HL-60 (cell line): Measurements from ENCODE around the gene CYP24A1.

Experiments
- TF ChIP-seq, protein P1 (sequence below): IDR thresholded peaks from one replicate; pipeline ENCODE4 v1.5.1; 2011; ENCODE audit warnings: low read length, control low read depth, inconsistent platforms; ENCODE audit not compliant: insufficient read depth
- TF ChIP-seq, protein P2 (sequence below): IDR thresholded peaks from 2 replicates; pipeline ENCODE4 v1.6.1; 2012; ENCODE audit warnings: low read depth; ENCODE audit not compliant: insufficient replicate concordance

DNA sequence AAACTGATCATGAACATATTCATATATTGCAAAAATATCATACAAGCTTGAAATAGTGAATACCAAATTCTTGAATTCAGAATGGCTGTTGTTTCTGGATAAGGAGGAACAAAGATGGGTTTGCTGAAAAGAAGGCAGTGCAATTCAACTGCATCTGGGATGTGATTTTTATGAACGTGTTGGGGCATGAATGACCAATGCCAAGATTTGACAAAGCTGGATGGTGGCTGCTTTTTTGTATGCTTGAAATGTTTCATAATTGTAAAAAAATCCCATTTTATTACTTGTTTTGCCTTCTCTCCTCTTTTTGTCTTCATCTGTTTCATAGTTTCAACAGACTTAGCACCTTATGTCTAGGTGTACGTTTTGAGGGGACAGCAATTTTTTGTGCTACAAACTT lies 66.6 kb downstream of the CYP24A1 start:
- TF ChIP-seq, protein P1, sequence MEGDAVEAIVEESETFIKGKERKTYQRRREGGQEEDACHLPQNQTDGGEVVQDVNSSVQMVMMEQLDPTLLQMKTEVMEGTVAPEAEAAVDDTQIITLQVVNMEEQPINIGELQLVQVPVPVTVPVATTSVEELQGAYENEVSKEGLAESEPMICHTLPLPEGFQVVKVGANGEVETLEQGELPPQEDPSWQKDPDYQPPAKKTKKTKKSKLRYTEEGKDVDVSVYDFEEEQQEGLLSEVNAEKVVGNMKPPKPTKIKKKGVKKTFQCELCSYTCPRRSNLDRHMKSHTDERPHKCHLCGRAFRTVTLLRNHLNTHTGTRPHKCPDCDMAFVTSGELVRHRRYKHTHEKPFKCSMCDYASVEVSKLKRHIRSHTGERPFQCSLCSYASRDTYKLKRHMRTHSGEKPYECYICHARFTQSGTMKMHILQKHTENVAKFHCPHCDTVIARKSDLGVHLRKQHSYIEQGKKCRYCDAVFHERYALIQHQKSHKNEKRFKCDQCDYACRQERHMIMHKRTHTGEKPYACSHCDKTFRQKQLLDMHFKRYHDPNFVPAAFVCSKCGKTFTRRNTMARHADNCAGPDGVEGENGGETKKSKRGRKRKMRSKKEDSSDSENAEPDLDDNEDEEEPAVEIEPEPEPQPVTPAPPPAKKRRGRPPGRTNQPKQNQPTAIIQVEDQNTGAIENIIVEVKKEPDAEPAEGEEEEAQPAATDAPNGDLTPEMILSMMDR: no peak
- TF ChIP-seq, protein P2, sequence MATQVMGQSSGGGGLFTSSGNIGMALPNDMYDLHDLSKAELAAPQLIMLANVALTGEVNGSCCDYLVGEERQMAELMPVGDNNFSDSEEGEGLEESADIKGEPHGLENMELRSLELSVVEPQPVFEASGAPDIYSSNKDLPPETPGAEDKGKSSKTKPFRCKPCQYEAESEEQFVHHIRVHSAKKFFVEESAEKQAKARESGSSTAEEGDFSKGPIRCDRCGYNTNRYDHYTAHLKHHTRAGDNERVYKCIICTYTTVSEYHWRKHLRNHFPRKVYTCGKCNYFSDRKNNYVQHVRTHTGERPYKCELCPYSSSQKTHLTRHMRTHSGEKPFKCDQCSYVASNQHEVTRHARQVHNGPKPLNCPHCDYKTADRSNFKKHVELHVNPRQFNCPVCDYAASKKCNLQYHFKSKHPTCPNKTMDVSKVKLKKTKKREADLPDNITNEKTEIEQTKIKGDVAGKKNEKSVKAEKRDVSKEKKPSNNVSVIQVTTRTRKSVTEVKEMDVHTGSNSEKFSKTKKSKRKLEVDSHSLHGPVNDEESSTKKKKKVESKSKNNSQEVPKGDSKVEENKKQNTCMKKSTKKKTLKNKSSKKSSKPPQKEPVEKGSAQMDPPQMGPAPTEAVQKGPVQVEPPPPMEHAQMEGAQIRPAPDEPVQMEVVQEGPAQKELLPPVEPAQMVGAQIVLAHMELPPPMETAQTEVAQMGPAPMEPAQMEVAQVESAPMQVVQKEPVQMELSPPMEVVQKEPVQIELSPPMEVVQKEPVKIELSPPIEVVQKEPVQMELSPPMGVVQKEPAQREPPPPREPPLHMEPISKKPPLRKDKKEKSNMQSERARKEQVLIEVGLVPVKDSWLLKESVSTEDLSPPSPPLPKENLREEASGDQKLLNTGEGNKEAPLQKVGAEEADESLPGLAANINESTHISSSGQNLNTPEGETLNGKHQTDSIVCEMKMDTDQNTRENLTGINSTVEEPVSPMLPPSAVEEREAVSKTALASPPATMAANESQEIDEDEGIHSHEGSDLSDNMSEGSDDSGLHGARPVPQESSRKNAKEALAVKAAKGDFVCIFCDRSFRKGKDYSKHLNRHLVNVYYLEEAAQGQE: no peak
